Measurements from ENCODE around the gene ADAMTS17. TPM values are rescaled to one million over a fixed set of nuclear protein-coding genes. Genes with fewer than 3 reads are reported as not detected.

The ADAMTS17 gene
- total RNA-seq, 1 experiment from 2014 or later, result 4.2 TPM

DNA sequence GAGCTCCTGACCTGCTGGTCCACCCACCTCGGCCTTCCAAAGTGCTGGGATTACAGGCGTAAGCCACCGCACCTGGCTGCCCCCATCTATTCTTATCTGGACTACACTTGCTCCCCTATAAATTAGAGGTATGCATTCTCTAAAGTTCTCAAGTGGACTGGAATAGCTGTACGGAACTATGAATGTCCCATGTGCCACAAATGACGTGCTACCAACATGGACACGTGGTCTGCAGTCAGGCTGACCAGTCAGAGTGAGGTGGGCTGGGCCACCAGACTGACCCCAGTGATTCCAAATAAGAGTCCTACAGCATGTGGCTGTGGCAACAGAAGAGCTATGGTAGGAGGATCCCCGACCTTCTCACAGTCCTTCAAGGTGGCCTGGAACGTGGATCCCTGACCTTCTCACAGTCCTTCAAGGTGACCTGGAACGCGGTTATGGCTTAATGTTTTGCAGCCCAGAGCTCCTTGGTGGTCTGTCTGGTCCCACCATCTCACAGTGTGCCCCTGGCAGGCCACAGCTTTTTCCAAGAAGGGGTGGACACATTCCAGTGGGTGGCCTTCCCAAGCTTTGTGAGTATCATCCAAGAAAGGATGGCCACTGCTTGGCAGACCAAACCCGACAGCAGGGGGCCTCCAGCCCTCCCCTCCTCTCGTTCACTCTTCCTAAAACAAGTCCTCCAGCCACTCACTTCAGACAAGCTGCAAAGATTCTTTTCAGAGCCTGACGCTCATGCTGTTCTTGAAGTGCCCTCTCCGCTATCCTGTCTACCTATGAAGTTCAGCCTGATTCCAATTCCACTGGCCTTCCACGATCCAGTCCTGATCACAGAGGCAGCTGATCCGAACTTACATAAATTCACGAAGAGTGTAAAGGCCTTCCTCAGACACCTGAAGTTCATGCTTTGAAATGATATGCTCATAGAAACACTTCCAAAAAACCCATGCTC, 4.4 kb downstream of the ADAMTS17 start:
- POLR2A ChIA-PET, result no interaction called here
- ATAC-seq, result no peak
- RAD21 ChIA-PET (ENCODE audit: low non-redundant PET in 1 of 2, low total read pairs in 2 of 2, uncharacterized antibody in 2 of 2, unreplicated experiment in 2 of 2), result no interaction called here
- Histone ChIP-seq H3K9me3 (ENCODE audit: control insufficient read depth in 1 of 2, insufficient read depth in 1 of 2, low read depth in 1 of 2, low read length in 2 of 2) (no peaks in the 10 kb centered on the region), H3K27me3 (ENCODE audit: insufficient read depth, low read length) (no peaks in the 10 kb centered on the region), H4K20me1 (ENCODE audit: insufficient read depth) (no peaks in the 10 kb centered on the region), H3K4me1 (ENCODE audit: control insufficient read depth in 1 of 2, insufficient read depth in 2 of 2, low read length in 2 of 2) (peaks cover 2 to 10% of the 10 kb centered on the region in 2 experiments; a peak in 2 of 4 replicates), H3K79me2 (ENCODE audit: insufficient read depth, low read length) (no peaks in the 10 kb centered on the region), H3K9ac (ENCODE audit: low read length) (no peak overlapping the region), H3K4me2 (ENCODE audit: low read length) (no peak overlapping the region), H3K9me2 (ENCODE audit: insufficient read depth) (no peaks in the 10 kb centered on the region), H3K36me3 (ENCODE audit: control insufficient read depth in 1 of 2, insufficient read depth in 2 of 2, low read length in 2 of 2) (no peaks in the 10 kb centered on the region), H3K4me3 (replicated peaks in 1 of 2; ENCODE audit: low read depth in 1 of 2, low read length in 2 of 2) (no peak overlapping the region), H2AFZ (ENCODE audit: low read depth, low read length, poor library complexity, severe bottlenecking) (no peak overlapping the region), H3K27ac (ENCODE audit: low read depth, low read length) (no peak overlapping the region)
- TF ChIP-seq ZNF274 (IDR thresholded peaks at IDR 0.05; ENCODE audit: low read depth, low read length) (no peak), FOSL1 (IDR thresholded peaks at IDR 0.05; ENCODE audit: low read depth) (no peak), RAD21 (IDR thresholded peaks at IDR 0.05; ENCODE audit: low read depth) (no peak), CBX3 (IDR thresholded peaks at IDR 0.05; ENCODE audit: low read depth) (no peak), CEBPB (IDR thresholded peaks at IDR 0.05; ENCODE audit: low read depth) (no peak), ELF1 (IDR thresholded peaks at IDR 0.05; ENCODE audit: borderline replicate concordance, low read depth) (no peak), MAX (IDR thresholded peaks at IDR 0.05) (no peak)
- TF ChIP-seq, protein P1, sequence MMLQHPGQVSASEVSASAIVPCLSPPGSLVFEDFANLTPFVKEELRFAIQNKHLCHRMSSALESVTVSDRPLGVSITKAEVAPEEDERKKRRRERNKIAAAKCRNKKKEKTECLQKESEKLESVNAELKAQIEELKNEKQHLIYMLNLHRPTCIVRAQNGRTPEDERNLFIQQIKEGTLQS (IDR thresholded peaks at IDR 0.05), result no peak
- no peak for DNase-seq (ENCODE audit: low read depth, low spot score)
- CTCF ChIA-PET, result interaction anchor here (1.2 kb wide), 1 partner anchor 236 kb away, joined by 4 read pairs; no protein-coding TSS in a partner anchor
- BruUV-seq (replicated peaks), result no TSS peak
- intact Hi-C loops (cut with micrococcal nuclease), result loop anchor here (2.0 to 5.0 kb wide), 3 partner anchors 295 to 1065 kb away; no protein-coding TSS in a partner anchor

- BruUV-seq (replicated peaks), result no TSS peak
- H3K79me2 ChIP-seq (ENCODE audit: insufficient read depth, low read length), result no peaks in the 10 kb centered on the region
- peaks cover 0 to 7% of the 10 kb centered on the region in 2 experiments; a peak in 2 of 4 replicates for H3K4me1 ChIP-seq (ENCODE audit: control insufficient read depth in 1 of 2, insufficient read depth in 2 of 2, low read length in 2 of 2)
- intact Hi-C loops (cut with micrococcal nuclease), result loop anchor here (5.0 kb wide), 2 partner anchors 294 to 1064 kb away; no protein-coding TSS in a partner anchor
- no peaks in the 10 kb centered on the region for H4K20me1 ChIP-seq (ENCODE audit: insufficient read depth)
- TF ChIP-seq, protein P2, sequence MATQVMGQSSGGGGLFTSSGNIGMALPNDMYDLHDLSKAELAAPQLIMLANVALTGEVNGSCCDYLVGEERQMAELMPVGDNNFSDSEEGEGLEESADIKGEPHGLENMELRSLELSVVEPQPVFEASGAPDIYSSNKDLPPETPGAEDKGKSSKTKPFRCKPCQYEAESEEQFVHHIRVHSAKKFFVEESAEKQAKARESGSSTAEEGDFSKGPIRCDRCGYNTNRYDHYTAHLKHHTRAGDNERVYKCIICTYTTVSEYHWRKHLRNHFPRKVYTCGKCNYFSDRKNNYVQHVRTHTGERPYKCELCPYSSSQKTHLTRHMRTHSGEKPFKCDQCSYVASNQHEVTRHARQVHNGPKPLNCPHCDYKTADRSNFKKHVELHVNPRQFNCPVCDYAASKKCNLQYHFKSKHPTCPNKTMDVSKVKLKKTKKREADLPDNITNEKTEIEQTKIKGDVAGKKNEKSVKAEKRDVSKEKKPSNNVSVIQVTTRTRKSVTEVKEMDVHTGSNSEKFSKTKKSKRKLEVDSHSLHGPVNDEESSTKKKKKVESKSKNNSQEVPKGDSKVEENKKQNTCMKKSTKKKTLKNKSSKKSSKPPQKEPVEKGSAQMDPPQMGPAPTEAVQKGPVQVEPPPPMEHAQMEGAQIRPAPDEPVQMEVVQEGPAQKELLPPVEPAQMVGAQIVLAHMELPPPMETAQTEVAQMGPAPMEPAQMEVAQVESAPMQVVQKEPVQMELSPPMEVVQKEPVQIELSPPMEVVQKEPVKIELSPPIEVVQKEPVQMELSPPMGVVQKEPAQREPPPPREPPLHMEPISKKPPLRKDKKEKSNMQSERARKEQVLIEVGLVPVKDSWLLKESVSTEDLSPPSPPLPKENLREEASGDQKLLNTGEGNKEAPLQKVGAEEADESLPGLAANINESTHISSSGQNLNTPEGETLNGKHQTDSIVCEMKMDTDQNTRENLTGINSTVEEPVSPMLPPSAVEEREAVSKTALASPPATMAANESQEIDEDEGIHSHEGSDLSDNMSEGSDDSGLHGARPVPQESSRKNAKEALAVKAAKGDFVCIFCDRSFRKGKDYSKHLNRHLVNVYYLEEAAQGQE (IDR thresholded peaks at IDR 0.05; ENCODE audit: low read depth), result no peak
- no peak for TF ChIP-seq SIN3A (IDR thresholded peaks at IDR 0.05; ENCODE audit: low read depth)
- TF ChIP-seq, protein P3, sequence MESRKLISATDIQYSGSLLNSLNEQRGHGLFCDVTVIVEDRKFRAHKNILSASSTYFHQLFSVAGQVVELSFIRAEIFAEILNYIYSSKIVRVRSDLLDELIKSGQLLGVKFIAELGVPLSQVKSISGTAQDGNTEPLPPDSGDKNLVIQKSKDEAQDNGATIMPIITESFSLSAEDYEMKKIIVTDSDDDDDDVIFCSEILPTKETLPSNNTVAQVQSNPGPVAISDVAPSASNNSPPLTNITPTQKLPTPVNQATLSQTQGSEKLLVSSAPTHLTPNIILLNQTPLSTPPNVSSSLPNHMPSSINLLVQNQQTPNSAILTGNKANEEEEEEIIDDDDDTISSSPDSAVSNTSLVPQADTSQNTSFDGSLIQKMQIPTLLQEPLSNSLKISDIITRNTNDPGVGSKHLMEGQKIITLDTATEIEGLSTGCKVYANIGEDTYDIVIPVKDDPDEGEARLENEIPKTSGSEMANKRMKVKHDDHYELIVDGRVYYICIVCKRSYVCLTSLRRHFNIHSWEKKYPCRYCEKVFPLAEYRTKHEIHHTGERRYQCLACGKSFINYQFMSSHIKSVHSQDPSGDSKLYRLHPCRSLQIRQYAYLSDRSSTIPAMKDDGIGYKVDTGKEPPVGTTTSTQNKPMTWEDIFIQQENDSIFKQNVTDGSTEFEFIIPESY (IDR thresholded peaks at IDR 0.05; ENCODE audit: extremely low read depth, insufficient replicate concordance, low read length), result no peak
- TF ChIP-seq EGR1 (IDR thresholded peaks at IDR 0.05; ENCODE audit: low read depth), result no peak
- no peak for TF ChIP-seq TCF7L2 (IDR thresholded peaks at IDR 0.05; ENCODE audit: borderline replicate concordance, extremely low read depth, insufficient read depth, insufficient read length)
- no peaks in the 10 kb centered on the region for H3K9me2 ChIP-seq (ENCODE audit: insufficient read depth)
- H3K9me3 ChIP-seq (ENCODE audit: control insufficient read depth in 1 of 2, insufficient read depth in 1 of 2, low read depth in 1 of 2, low read length in 2 of 2), result no peaks in the 10 kb centered on the region
- POLR2A ChIA-PET, result no interaction called here
- DNase-seq (ENCODE audit: low read depth, low spot score) (no peak), ATAC-seq (no peak)
- H3K9ac ChIP-seq (ENCODE audit: low read length), result no peak overlapping the region
- no peak overlapping the region for H3K4me2 ChIP-seq (ENCODE audit: low read length)
- CTCF ChIA-PET, result interaction anchor here (1.0 to 1.6 kb wide), 2 partner anchors 9 to 14 kb away, joined by 3 read pairs; no protein-coding TSS in a partner anchor
- H2AFZ ChIP-seq (ENCODE audit: low read depth, low read length, poor library complexity, severe bottlenecking), result no peak overlapping the region
- H3K27ac ChIP-seq (ENCODE audit: low read depth, low read length), result no peak overlapping the region
- no peak overlapping the region for H3K4me3 ChIP-seq (replicated peaks in 1 of 2; ENCODE audit: low read depth in 1 of 2, low read length in 2 of 2)
- no peaks in the 10 kb centered on the region for H3K36me3 ChIP-seq (ENCODE audit: control insufficient read depth in 1 of 2, insufficient read depth in 2 of 2, low read length in 2 of 2)
- no peaks in the 10 kb centered on the region for H3K27me3 ChIP-seq (ENCODE audit: insufficient read depth, low read length)
- RAD21 ChIA-PET (ENCODE audit: low non-redundant PET in 1 of 2, low total read pairs in 2 of 2, uncharacterized antibody in 2 of 2, unreplicated experiment in 2 of 2), result no interaction called here
Observed at GRCh38 chr15:100336061-100336460, 5.7 kb downstream of the ADAMTS17 start.

Data from HCT116 (cell line).